Loucy (cell line): ENCODE results near the gene TMEM132C.

Experiments used
- CTCF ChIP-seq: fragments of 200-600 bp; sonication (generic); conservative IDR thresholded peaks from 2 replicates; pipeline ENCODE4 v1.5.1; 2014; ENCODE audit warnings: mild to moderate bottlenecking, antibody characterized with exemption, low read length
- EZH2phosphoT487 ChIP-seq: fragments of 200-600 bp; IDR thresholded peaks from 2 replicates; pipeline ENCODE4 v1.6.1; 2018; ENCODE audit warnings: antibody characterized with exemption, mild to moderate bottlenecking, moderate library complexity, borderline replicate concordance

- TF ChIP-seq CTCF (peak; percentile 44), EZH2phosphoT487 (no peak)
Measured at GRCh38 chr12:128531170-128531569, 264.2 kb downstream of the TMEM132C start.
